Skin of body (tissue), 2 donors: ENCODE results near the gene CFAP74. TPM values are rescaled to one million over a fixed set of nuclear protein-coding genes. Genes with fewer than 3 reads are reported as not detected.

Source experiments
- DNase-seq: peaks from one replicate; lab custom pipeline; 2025; lab: John Stamatoyannopoulos, UW
- total RNA-seq: library from RNA; depleted of rRNA; stranded (reverse); fragments of >200 nt; gene quantifications from one replicate; pipeline ENCODE4 v1.2.3, GENCODE V29; 2014

Gene CFAP74
- total RNA-seq, 1 donor from 2014 or later, result 0.49 TPM

GRCh38 chr1:2019571-2020309 is 16.2 kb upstream of the CFAP74 start:
- DNase-seq, result no peak

GRCh38 chr1:2019172-2019543 is 15.6 kb upstream of the CFAP74 start, which contains the start of gene GABRD:
GABRD (plus strand) TSS chr1:2019345; CDS start chr1:2019424, 79 bp downstream.
- no peak for DNase-seq

GRCh38 chr1:2018217-2019171 is 14.9 kb upstream of the CFAP74 start:
- no peak for DNase-seq

- DNase-seq, result no peak
These were observed 12.5 kb upstream of the CFAP74 start for GRCh38 chr1:2016123-2016522.

- no peak for DNase-seq
These were observed 11.5 kb upstream of the CFAP74 start for GRCh38 chr1:2014741-2015735.

- no peak for DNase-seq
These were observed 10.6 kb upstream of the CFAP74 start for GRCh38 chr1:2014181-2014580.

- DNase-seq, result no peak
These were observed 5.8 kb upstream of the CFAP74 start for GRCh38 chr1:2009101-2010053.

- DNase-seq, result no peak
These were observed 1.3 kb upstream of the CFAP74 start for GRCh38 chr1:2004856-2005255.

GRCh38 chr1:2001773-2002411 is 1.7 kb downstream of the CFAP74 start:
- no peak for DNase-seq

GRCh38 chr1:2000850-2001249 is 2.7 kb downstream of the CFAP74 start:
- DNase-seq, result no peak

- no peak for DNase-seq
These were observed 3.2 kb downstream of the CFAP74 start for GRCh38 chr1:2000432-2000831.

GRCh38 chr1:1997576-1997975 is 6.0 kb downstream of the CFAP74 start:
- DNase-seq, result no peak

- DNase-seq, result no peak
These were observed 7.4 kb downstream of the CFAP74 start for GRCh38 chr1:1996207-1996651.

GRCh38 chr1:1994536-1994935 is 9.1 kb downstream of the CFAP74 start:
- no peak for DNase-seq

- DNase-seq, result peak; percentile 71
These were observed 13.4 kb downstream of the CFAP74 start for GRCh38 chr1:1990222-1990621.

- DNase-seq, result peak; percentile 71
These were observed 13.8 kb downstream of the CFAP74 start for GRCh38 chr1:1989789-1990188.

- no peak for DNase-seq
These were observed 14.5 kb downstream of the CFAP74 start for GRCh38 chr1:1989102-1989542.

GRCh38 chr1:1988061-1988945 is 15.3 kb downstream of the CFAP74 start:
- DNase-seq, result no peak
